Keratinocyte (primary cell): ENCODE measurements around the gene TTC23L.
"Not testable (repeated sequence)": the region's sequence is repeated elsewhere in the genome, so short reads cannot be mapped to it uniquely, and the experiment has no call there.

Experiments used
- CTCF ChIP-seq, 3 experiments: IDR thresholded peaks in 1 of 3; conservative IDR thresholded peaks in 1 of 3; optimal IDR thresholded peaks in 1 of 3; 2 replicates in 2 of 3; 3 replicates in 1 of 3; pipeline versions ENCODE3 to v1.5.1; 2011; ENCODE audit warnings: low read length in 3 of 3, mild to moderate bottlenecking in 3 of 3, moderate library complexity in 2 of 3, control low read depth in 1 of 3, inconsistent platforms in 1 of 3; ENCODE audit not compliant: insufficient read depth in 2 of 3; ENCODE audit errors: extremely low read depth in 1 of 3
- EZH2 ChIP-seq: IDR thresholded peaks from one replicate; pipeline ENCODE4 v1.6.1; 2012; ENCODE audit warnings: inconsistent platforms, mild to moderate bottlenecking, low read length, moderate library complexity

GRCh38 chr5:34923256-34923655 is 84.3 kb downstream of the TTC23L start:
- TF ChIP-seq CTCF (optimal IDR thresholded peaks at IDR 0.05 in 1 of 3, IDR thresholded peaks at IDR 0.05 in 1 of 3, conservative IDR thresholded peaks at IDR 0.05 in 1 of 3; ENCODE audit: extremely low read depth in 1 of 3, insufficient read depth in 2 of 3, low read length in 3 of 3); EZH2: not testable (repeated sequence)
